ENCODE data around the gene TMTC3.
A peak's percentile ranks its signal among the peaks of the same experiment; 100 is the strongest.

The TMTC3 gene

DNA sequence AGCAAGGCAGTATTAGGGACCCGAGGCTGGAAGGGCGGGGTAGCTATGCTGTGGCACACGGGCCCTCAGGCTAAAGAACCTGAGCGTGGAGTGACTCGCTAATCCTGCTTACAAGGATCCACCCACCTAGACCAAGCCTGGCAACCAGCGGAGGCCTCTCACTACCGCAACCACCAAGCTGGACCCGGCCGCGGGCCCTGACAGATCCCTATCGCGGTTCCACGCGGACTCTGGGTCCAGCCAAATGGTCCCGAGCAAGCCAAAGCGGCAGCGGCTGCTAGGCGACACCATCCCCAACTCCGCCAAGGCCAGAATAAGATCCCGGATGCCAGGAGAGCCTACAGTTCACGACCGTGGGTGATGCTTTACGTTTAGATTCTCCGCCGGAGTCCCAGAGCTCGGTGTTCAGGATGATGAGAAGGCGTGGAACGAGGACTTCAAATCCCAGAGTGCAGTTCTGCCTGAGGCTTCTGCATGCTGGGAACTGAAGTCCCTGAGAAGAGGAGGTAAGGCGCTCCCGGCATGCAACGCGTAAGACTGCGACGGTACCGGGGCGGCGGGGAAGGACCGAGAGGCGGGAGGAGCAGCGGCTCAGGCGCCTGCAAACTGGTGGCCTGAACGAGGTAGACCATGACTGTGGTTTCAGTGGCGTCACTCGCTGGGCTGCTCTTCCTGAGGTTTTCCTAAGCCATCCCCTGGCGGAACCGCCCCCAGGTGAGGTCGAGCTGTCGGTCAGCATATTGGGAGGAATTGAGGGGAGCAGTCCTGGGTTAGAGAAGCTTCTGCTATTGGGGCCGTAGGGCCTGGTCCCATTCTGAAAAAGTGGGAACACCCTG, at the start of gene TMTC3, which contains the start of gene CEP290 (continued):
- TF ChIP-seq ZFP37 (tag by site-specific recombination; IDR thresholded peaks at IDR 0.05) (peak; percentile 52; the same call in 1 of the 2 replicates), ZNF48 (tag by site-specific recombination; IDR thresholded peaks at IDR 0.05) (no peak), ZNF266 (tag by site-specific recombination; IDR thresholded peaks at IDR 0.05; ENCODE audit: low read depth) (no peak), ZBTB1 (tag by site-specific recombination; IDR thresholded peaks at IDR 0.05) (no peak), YY1 (tag by site-specific recombination; IDR thresholded peaks at IDR 0.05) (no peak), MYNN (tag by site-specific recombination; IDR thresholded peaks at IDR 0.05; ENCODE audit: borderline replicate concordance) (no peak), OVOL3 (tag by site-specific recombination; IDR thresholded peaks at IDR 0.05) (no peak; the same call in 1 of the 2 replicates), ZNF169 (tag by site-specific recombination; IDR thresholded peaks at IDR 0.05) (no peak), ZBTB7A (tag by site-specific recombination; IDR thresholded peaks at IDR 0.05; ENCODE audit: low read depth) (no peak), ZNF529 (tag by site-specific recombination; IDR thresholded peaks at IDR 0.05; ENCODE audit: insufficient replicate concordance) (no peak), ZNF629 (tag by site-specific recombination; IDR thresholded peaks at IDR 0.05) (peak; percentile 67), ZNF777 (tag by site-specific recombination; IDR thresholded peaks at IDR 0.05; ENCODE audit: borderline replicate concordance) (no peak), ZNF837 (tag by site-specific recombination; IDR thresholded peaks at IDR 0.05) (no peak), ZNF792 (tag by site-specific recombination; IDR thresholded peaks at IDR 0.05) (no peak), ZNF155 (tag by site-specific recombination; IDR thresholded peaks at IDR 0.05) (no peak), ZNF596 (tag by site-specific recombination; IDR thresholded peaks at IDR 0.05) (no peak), ZFP69B (tag by site-specific recombination; IDR thresholded peaks at IDR 0.05) (no peak), ZNF366 (tag by site-specific recombination; conservative IDR thresholded peaks at IDR 0.05) (no peak; the same call in 1 of the 2 replicates), KLF10 (tag by site-specific recombination; IDR thresholded peaks at IDR 0.05) (no peak), TRIM28 (IDR thresholded peaks at IDR 0.05; ENCODE audit: borderline replicate concordance, low read length) (0 out of 2 replicates have a peak, but pooled peaks have one; percentile 31), ZNF184 (tag by site-specific recombination; IDR thresholded peaks at IDR 0.05) (no peak), ZNF621 (tag by site-specific recombination; IDR thresholded peaks at IDR 0.05) (no peak), SCRT1 (tag by site-specific recombination; IDR thresholded peaks at IDR 0.05; ENCODE audit: borderline replicate concordance) (no peak), MEIS1 (CRISPR knock-in tag; IDR thresholded peaks at IDR 0.05; ENCODE audit: borderline replicate concordance) (no peak), BCL11B (tag by site-specific recombination; IDR thresholded peaks at IDR 0.05; ENCODE audit: low read depth) (no peak), ZFP3 (tag by site-specific recombination; IDR thresholded peaks at IDR 0.05; ENCODE audit: low read depth) (no peak), ZNF239 (tag by site-specific recombination; IDR thresholded peaks at IDR 0.05) (no peak), ZNF658 (tag by site-specific recombination; IDR thresholded peaks at IDR 0.05) (no peak), ZNF510 (tag by site-specific recombination; IDR thresholded peaks at IDR 0.05; ENCODE audit: insufficient replicate concordance) (no peak)
- TF ChIP-seq, protein P1, sequence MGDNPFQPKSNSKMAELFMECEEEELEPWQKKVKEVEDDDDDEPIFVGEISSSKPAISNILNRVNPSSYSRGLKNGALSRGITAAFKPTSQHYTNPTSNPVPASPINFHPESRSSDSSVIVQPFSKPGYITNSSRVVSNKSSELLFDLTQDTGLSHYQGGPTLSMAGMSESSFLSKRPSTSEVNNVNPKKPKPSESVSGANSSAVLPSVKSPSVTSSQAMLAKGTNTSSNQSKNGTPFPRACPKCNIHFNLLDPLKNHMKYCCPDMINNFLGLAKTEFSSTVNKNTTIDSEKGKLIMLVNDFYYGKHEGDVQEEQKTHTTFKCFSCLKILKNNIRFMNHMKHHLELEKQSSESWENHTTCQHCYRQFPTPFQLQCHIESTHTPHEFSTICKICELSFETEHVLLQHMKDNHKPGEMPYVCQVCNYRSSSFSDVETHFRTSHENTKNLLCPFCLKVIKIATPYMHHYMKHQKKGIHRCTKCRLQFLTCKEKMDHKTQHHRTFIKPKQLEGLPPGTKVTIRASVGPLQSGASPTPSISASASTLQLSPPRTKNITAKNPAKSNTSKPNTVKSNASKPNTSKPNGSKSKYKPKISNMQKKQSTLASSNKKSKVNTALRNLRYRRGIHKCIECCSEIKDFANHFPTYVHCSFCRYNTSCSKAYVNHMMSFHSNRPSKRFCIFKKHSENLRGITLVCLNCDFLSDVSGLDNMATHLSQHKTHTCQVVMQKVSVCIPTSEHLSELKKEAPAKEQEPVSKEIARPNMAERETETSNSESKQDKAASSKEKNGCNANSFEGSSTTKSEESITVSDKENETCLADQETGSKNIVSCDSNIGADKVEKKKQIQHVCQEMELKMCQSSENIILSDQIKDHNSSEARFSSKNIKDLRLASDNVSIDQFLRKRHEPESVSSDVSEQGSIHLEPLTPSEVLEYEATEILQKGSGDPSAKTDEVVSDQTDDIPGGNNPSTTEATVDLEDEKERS (tag by site-specific recombination; IDR thresholded peaks at IDR 0.05), result no peak
- TF ChIP-seq, protein P2, sequence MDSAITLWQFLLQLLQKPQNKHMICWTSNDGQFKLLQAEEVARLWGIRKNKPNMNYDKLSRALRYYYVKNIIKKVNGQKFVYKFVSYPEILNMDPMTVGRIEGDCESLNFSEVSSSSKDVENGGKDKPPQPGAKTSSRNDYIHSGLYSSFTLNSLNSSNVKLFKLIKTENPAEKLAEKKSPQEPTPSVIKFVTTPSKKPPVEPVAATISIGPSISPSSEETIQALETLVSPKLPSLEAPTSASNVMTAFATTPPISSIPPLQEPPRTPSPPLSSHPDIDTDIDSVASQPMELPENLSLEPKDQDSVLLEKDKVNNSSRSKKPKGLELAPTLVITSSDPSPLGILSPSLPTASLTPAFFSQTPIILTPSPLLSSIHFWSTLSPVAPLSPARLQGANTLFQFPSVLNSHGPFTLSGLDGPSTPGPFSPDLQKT (IDR thresholded peaks at IDR 0.05; ENCODE audit: borderline replicate concordance, low read depth, low read length), result no peak
- TF ChIP-seq, protein P3, sequence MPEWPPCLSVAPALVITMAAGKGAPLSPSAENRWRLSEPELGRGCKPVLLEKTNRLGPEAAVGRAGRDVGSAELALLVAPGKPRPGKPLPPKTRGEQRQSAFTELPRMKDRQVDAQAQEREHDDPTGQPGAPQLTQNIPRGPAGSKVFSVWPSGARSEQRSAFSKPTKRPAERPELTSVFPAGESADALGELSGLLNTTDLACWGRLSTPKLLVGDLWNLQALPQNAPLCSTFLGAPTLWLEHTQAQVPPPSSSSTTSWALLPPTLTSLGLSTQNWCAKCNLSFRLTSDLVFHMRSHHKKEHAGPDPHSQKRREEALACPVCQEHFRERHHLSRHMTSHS (tag by site-specific recombination; IDR thresholded peaks at IDR 0.05), result no peak
- TF ChIP-seq, protein P4, sequence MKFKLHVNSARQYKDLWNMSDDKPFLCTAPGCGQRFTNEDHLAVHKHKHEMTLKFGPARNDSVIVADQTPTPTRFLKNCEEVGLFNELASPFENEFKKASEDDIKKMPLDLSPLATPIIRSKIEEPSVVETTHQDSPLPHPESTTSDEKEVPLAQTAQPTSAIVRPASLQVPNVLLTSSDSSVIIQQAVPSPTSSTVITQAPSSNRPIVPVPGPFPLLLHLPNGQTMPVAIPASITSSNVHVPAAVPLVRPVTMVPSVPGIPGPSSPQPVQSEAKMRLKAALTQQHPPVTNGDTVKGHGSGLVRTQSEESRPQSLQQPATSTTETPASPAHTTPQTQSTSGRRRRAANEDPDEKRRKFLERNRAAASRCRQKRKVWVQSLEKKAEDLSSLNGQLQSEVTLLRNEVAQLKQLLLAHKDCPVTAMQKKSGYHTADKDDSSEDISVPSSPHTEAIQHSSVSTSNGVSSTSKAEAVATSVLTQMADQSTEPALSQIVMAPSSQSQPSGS (tag by site-specific recombination; IDR thresholded peaks at IDR 0.05; ENCODE audit: low read depth), result no peak
